Activated CD8-positive, alpha-beta memory T cell treated with anti-CD3 and anti-CD28 coated beads, Interleukin-2, amount 50 U/mL, for 24 hours (primary cell): ENCODE measurements around the gene ASTN2.

ENCODE experiments used
- DNase-seq: peaks from one replicate; pipeline ENCODE4 v3.0.0-alpha.2; 2020; ENCODE audit errors: extremely low read depth

ASTN2 gene, protein sequence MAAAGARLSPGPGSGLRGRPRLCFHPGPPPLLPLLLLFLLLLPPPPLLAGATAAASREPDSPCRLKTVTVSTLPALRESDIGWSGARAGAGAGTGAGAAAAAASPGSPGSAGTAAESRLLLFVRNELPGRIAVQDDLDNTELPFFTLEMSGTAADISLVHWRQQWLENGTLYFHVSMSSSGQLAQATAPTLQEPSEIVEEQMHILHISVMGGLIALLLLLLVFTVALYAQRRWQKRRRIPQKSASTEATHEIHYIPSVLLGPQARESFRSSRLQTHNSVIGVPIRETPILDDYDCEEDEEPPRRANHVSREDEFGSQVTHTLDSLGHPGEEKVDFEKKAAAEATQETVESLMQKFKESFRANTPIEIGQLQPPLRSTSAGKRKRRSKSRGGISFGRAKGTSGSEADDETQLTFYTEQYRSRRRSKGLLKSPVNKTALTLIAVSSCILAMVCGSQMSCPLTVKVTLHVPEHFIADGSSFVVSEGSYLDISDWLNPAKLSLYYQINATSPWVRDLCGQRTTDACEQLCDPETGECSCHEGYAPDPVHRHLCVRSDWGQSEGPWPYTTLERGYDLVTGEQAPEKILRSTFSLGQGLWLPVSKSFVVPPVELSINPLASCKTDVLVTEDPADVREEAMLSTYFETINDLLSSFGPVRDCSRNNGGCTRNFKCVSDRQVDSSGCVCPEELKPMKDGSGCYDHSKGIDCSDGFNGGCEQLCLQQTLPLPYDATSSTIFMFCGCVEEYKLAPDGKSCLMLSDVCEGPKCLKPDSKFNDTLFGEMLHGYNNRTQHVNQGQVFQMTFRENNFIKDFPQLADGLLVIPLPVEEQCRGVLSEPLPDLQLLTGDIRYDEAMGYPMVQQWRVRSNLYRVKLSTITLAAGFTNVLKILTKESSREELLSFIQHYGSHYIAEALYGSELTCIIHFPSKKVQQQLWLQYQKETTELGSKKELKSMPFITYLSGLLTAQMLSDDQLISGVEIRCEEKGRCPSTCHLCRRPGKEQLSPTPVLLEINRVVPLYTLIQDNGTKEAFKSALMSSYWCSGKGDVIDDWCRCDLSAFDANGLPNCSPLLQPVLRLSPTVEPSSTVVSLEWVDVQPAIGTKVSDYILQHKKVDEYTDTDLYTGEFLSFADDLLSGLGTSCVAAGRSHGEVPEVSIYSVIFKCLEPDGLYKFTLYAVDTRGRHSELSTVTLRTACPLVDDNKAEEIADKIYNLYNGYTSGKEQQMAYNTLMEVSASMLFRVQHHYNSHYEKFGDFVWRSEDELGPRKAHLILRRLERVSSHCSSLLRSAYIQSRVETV (N-terminal part only)

DNA sequence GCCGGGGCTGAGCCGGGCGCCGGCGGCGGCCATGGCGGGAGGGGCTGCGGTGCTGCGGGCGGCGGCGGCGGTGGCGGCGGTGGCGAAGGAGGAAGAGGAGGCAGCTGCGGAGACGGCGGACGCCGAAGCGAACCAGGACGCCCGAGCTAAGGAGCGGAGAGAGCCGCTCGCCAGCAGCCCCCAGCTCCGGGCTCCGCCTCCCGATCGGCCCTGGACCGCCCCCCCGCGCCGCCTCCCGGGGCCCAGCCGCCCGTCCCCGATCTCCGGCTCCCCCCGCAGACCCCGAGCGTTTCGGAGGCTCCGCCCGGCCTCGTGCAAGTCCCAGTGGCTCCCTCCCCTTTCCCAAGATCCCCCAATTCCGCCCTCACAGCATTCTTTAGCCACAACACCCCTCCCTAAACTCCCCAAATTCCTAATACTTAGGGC, at the start of gene ASTN2:
TSS of gene ASTN2 (minus strand) at position 152 of the 426 bp plus-strand sequence. CDS start at position 33, 119 bp downstream.
- no peak for DNase-seq

DNA sequence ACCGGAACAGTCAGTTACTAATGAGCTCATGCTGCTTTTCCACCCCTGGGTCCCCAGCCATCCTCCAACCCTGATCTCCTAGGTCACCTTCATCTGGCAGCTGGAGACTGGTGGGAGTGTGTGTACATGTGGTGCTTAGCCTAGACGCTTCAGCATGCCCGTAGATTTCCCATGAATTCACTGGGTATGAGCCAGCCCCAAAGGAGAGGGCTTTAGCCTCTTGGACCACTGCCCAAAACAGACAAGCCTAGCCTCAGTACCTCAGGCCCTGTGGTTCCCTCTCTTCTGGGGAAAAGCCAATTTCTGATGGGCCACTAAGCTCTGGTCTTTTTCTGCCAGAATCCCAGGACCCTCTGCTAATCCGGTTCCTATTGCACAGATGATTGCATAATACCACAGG, 48.0 kb upstream of the ASTN2 start:
- no peak for DNase-seq

DNA sequence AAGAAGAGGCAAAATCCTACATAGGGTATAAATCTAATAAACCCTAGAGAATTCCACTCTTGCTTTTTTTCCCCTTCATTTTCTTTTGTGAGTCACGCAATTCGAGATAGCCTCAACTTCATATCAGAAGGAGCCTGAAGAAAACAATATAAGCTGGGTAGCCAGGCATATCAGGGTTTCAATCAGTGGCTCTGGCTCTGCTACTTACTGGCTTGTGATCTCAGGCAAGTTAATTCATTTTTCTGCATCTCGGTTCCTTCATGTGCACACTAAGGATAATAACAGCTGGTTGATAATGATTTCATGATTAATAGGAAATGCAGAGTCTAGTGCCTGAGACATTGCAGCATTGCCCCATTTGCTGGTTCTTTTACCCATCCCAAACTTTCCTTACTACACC, 46.5 kb upstream of the ASTN2 start:
- no peak for DNase-seq

DNA sequence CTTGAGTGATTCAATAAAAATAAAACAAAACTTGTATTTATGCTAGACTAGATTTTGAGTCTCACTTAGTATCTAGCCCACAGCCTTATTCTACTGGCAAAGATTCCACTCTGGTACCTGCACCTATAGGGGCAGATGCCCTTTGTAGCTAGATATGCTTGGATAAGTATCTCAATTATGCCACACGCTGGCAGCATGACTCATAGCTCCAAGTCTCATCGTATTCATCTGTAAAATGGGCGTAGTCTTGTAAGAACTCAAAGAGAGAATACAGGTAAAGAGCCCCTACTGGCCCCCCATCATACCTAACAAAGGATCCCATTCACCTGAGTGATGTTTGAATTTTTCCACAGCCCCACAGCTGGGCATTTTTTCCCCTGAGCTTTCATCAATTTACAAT, 45.9 kb upstream of the ASTN2 start:
- no peak for DNase-seq

DNA sequence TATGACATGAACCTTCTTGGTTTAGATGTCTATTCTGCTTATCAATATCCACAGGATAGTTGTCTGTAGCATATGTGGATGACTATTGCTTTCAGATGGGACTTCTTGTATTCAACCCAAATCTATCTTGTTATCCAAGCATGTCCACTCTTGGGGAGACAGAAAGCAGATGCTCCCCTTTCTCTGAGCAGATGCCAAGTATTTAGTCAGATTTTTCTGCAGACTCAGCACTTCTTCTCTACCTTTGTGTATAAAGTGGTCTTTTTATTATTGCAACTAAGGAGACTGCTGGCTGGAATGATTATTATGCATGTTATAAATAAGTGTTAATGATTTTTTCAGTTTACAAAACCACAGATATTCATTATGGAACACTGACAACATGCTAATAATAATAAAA, 45.1 kb upstream of the ASTN2 start:
- DNase-seq = no peak

DNA sequence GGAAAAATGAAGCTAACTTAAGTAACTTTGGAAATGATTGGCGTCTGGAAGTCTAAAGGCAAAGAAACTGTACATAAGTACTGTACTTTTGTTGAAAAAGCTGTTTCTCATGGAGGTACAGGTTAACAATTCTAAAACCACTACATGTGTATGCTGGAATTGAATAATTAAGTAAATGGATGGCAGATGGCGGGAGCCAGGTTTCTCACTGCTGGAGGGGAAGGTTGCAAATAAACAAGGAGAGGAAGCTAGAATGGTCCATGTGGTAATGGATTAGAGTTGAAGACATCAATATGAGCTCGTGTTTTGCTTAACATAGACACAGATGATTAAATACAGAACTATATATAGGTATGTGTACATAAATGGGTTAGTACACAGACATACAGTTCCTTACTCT, 43.2 kb upstream of the ASTN2 start:
- DNase-seq = no peak

DNA sequence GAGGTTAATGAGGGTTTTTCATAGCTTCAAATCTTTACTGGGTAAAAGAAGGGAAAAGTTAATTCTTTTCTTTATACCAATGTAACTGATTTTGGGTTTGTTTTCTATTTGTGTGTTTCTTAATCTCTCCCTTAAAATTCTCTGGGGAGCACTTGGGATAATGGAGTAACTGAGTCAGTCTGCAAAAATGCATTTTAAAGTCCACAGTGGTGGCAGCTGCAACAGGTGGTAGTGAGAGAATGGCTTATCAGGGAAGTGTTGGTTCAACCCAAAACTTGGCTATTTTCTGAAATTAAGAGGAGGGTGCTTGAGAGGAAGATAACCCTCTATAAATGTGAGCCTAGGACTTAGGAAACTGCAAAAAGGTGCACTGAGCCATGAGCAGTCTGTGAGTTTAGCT, 39.9 kb upstream of the ASTN2 start:
- DNase-seq = no peak

DNA sequence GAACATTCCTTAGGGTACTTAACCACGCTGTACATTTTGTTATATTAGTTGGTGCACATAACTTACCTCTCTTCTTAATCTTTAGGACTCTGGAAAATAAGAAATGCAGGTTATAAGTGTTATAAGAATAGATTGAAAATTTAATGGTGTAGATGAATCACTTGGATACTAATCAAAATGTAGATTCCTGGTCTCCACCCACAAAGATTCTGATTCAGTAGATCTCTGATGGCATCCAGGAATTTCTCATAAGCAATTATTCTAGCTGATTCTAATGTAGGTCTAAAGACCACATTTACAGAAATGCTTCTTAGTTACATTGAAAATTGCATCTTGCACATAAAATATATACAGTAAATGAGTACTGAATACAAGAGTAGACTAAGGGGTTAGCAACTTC, 38.9 kb upstream of the ASTN2 start:
- no peak for DNase-seq

DNA sequence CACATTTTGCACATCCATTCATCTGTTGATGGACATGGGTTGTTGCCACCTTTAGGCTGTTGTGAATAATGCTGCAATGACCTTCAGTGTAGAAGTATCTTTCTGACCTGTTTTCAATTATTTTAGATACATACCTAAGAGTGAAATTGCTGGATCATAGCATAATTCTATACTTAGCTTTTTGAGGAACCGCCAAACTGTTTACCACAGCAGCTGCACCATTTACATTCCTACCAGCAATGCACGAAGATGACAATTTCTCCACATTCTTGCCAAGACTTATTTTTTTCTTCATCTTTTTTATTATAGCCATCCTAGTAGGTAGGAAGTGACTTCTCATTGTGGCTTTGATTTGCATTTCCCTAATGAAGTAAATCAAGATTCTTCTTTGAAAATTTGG, 36.5 kb upstream of the ASTN2 start:
- no peak for DNase-seq

DNA sequence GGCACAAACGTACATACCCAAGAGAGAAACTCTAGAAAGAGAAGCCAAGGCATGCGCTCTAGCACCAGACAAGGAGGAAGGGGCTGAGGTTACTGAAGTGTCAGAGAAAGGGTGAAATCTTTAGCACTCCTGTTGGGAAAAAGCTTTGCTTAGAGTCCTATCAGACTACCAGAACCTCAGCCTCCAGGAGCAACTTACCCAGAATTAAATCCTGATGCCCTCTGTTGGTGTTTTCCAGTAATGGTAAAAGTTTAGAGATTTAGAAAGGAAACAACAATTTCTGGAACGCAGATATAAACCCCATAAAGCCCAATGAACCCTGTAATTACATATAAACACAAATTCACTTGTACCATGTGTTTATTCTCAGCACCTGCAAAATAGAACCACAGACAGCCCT, 33.2 kb upstream of the ASTN2 start:
- no peak for DNase-seq

DNA sequence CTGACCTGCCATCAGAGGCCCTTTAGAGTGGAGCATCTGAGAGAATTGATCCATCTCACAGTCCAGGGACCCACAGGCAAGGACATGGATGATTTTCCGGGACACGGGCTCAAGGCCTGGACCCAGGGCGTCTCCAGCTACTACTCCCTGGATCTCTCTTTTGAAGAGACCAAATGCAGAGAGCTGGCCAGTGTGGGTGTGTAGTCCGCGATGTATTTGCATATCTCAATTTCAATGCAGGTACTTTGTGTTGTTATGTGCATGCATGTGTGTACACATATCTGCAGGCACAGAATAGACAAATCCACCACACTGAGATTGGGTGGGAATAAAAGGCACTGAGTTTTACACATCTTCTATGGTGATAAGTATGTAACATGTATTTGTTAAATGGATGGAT, 30.8 kb upstream of the ASTN2 start:
- DNase-seq = no peak

DNA sequence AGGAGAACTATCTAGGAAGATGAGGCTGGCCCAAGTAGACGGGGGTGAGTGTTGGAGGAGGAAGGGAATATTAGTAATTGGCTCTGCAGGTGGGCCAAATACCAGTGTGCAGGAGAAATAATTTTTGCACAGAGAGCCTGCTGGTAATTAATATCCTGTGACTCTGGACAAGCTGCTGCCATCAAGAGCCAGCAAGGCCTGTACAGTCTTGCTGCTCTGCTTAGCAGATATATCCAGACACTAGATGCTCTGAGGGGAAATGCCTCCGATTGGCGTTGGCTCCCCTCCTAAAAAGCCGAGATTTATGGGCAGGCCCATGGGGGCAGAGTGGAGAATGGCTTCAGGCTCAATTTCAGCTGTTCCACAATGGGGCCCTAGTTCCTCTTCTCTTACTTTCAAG, 29.6 kb upstream of the ASTN2 start:
- DNase-seq = no peak

DNA sequence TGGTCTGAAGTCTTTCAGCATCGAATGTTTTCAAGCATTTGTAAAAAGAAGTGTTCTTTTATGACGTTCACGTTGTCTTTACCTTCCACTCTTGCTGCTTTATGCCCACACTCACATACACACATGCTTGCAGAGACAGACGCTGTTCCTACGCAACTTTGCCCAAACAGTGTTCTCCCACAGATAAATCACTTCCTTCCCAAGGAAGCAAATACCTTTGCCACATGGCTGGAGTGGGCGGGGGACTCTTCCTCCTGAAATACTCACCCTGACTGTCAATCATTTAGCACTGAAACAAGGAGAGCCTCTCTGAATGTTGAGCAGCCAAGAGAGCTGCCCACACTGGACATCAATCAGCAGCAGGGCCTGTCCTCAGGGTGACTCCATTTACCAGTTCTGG, 22.4 kb upstream of the ASTN2 start:
- DNase-seq = no peak

DNA sequence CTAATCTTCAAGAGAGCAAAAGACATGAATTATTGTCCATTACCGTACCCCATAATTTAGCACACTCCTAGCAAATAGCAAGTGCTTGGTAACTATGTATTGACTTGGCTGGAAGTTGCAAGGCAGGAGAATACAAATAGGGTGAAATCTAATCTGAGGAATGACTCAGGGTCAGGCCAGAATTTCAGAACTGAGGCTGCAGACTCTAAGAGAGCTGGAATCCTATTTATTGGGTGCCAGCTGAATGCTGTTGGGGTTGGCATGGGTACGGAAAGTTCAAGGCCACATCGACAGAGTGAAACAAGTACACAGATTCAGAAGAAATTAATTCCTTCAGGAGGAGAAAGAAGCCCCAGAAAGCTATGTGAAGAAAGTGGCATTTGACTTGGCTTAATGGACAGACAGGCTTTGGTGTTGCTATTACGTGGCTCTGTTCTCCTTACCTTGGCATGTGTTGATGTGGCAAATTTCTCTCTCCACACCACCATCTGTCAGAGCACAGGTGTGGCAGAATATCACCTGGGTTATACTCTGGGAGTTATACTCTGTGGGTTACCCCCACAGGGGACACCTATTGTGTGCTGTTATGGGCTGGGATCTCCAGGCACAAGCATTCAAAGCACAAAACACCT, 20.9 kb upstream of the ASTN2 start:
- no peak for DNase-seq

DNA sequence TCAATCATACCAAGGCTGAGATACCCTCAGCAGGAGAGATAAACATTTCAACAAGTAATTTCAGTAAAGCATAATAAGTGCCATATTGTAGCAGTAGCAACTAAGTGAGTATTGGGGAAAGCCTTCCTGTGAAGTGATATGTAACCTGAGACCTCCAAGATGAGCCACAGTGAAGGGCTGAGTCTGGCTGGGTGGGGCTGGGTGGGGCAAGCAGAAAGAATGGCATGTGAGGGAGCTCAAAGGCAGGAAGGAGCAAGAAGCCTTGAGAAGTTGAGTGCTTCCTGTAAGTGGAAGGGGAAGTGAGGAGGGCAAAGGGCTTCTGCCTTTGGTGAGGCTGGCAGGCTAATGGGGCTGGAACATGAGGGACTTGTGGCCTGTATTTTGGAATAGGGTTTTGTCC, 19.7 kb upstream of the ASTN2 start:
- no peak for DNase-seq

DNA sequence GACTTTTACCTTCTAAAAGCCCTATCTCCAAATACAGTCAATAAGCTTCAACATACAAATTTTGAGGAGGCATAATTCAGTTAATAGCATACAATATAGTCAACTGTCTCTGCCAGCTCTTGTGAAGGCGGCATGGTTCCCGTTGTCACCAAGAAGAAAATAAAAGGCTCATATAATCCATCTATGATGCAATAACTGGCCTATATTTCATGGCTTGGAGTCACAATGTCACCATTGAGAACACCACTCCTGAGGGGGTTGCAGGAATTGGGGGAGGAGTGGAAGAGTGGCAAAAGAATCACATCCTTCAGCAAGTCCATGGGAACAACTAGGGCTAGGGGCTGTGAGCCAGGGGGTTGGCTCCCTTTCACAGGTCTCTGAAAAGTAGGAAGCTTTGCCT, 16.0 kb upstream of the ASTN2 start:
- no peak for DNase-seq

DNA sequence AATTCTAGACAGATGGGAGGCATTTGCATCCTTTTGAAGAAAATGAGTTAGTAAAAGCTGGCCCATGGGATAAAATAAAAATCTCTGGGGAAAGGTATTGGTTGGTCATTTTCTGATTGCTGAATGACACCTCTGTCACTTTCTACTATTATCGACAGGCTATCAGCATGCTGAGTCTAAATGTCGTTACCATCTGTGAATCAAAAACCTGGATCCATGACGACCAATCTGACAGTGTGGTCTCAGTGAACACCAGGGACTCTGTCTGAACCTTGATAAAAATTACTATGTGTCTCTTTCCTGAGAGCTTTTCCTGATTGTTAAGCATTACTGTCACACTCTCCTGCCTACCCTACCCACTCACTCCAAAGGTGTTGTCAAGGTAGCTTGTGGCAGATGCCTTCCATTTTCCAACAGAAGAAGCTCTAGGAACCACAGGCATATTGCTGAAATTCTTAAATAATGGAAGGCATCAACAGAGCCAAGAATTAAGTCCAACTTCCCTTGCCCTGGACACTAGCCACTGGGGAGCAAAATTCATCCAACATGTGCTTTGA, 12.6 kb upstream of the ASTN2 start:
- no peak for DNase-seq

DNA sequence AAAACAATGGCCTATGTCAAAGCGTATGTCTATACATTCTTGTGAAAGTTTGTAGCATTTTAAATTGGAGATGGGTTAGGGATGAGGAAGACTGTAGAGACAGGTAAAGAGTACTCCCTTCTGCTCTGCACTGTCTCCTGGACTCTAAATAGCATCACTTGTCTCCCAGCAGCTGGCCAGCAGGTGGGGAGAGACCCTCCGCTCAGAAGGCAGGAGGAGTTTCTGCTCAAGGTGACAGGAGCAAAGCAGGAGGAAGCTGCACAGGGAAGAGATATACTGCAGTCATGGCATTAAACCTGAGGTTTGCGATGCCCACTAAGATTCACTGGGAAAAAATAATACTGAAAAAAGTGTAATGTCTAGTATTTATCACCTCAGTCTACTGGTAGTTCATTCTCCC, 10.7 kb upstream of the ASTN2 start:
- DNase-seq = no peak

DNA sequence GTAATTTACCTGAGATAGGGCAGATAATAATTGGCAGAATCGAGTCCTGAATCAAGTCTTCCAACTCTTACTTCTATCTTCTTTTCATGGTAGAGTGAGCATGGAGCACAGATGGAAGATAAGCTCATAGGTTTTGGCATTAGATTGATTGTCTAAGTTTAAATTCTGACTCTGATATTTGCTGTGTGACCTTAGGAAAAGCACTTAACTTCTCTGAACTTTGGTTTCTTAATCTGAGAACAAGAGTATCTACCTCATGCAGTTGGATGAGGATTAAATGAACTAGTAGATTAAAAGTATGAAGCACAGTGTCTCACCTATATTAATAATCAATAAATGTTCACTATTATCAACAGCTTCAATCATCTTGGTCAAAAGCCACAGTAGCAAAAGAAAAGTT, 9.4 kb upstream of the ASTN2 start:
- no peak for DNase-seq

DNA sequence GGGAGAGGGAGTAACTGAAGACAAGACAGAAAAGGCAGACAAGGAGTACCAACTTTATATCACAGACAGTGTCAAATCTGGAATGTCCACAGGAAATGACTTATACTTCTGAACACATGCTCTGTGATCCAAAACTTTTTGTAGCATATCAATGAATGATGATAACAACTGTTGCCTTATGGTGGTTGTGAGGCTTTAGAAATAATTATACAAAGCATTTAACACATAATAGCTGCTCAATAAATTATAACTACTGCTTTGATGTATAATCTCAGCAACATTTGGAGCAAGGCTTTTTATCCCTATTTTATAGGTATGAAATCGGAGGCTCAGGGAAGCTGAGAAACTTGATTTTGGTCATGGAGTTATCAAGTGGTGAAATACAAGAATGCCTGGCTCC, 3.3 kb upstream of the ASTN2 start:
- DNase-seq = no peak

DNA sequence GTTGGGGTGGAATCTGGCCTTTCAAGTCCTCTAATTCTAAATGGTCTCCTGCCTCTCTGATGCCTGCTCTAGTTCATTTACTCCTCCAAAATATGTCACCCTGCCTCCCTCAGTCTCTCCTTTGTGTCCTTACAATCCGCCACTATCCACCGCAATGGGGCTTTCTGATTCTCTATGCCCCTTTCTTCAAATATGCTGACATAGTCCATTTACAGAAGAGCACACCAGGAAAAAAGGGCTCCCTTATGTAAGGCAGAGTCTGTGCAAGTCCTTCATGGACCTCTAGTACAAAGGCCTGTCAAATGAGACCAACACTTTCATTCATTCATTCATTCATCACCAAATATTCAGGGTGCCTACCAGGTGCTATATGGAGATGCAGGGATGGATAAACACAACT, 2.0 kb upstream of the ASTN2 start:
- no peak for DNase-seq
